HepG2 (cell line): Measurements from ENCODE around the gene LZTS2. TPM values are rescaled to one million over a fixed set of nuclear protein-coding genes. Genes with fewer than 3 reads are reported as not detected.

Experiments
- BCL3 ChIP-seq: sonication (generic); formaldehyde crosslinking; IDR thresholded peaks from 2 replicates; pipeline ENCODE4 v1.5.1; 2020; ENCODE audit warnings: mild to moderate bottlenecking, missing genetic modification reagents, moderate library complexity
- HMG20B ChIP-seq: conservative IDR thresholded peaks from 2 replicates; pipeline ENCODE4 v1.6.1; 2016; ENCODE audit warnings: missing genetic modification reagents, missing compliant biosample characterization
- HMGXB4 ChIP-seq, 2 experiments: sonication (generic) in 1 of 2; formaldehyde crosslinking in 1 of 2; IDR thresholded peaks; 2 replicates each; pipeline versions ENCODE4 v1.4.0 to v1.6.1; 2018 to 2020; ENCODE audit warnings: missing genetic modification reagents in 2 of 2, borderline replicate concordance in 1 of 2, low read depth in 1 of 2, mild to moderate bottlenecking in 1 of 2, missing biosample characterization in 1 of 2
- HOMEZ ChIP-seq: IDR thresholded peaks from 2 replicates; pipeline ENCODE4 v1.6.1; 2016; ENCODE audit warnings: low read depth
- PRDM4 ChIP-seq: sonication (generic); formaldehyde crosslinking; IDR thresholded peaks from 2 replicates; pipeline ENCODE4 v1.9.0; 2021; ENCODE audit warnings: missing genetic modification reagents, borderline replicate concordance
- RORA ChIP-seq: sonication (generic); formaldehyde crosslinking; IDR thresholded peaks from 2 replicates; pipeline ENCODE4 v1.5.0; 2020; ENCODE audit warnings: mild to moderate bottlenecking, missing genetic modification reagents, moderate library complexity
- SKIL ChIP-seq: sonication (generic); formaldehyde crosslinking; IDR thresholded peaks from 2 replicates; pipeline ENCODE4 v1.8.0; 2022; ENCODE audit warnings: missing genetic modification reagents, mild to moderate bottlenecking, moderate library complexity, borderline replicate concordance
- STAT6 ChIP-seq: sonication (generic); formaldehyde crosslinking; IDR thresholded peaks from 2 replicates; pipeline ENCODE4 v1.4.0; 2020; ENCODE audit warnings: missing genetic modification reagents, mild to moderate bottlenecking, borderline replicate concordance
- TBX3 ChIP-seq: fragments of 450-650 bp; IDR thresholded peaks from 2 replicates; pipeline ENCODE4 v1.6.1; 2017; ENCODE audit warnings: antibody characterized with exemption, mild to moderate bottlenecking, inconsistent platforms, borderline replicate concordance
- ZNF256 ChIP-seq: sonication (generic); formaldehyde crosslinking; conservative IDR thresholded peaks from 2 replicates; pipeline ENCODE4 v1.4.0; 2020; ENCODE audit warnings: missing genetic modification reagents
- ZNF263 ChIP-seq: sonication (generic); formaldehyde crosslinking; IDR thresholded peaks from 2 replicates; pipeline ENCODE4 v1.4.0; 2020; ENCODE audit warnings: missing genetic modification reagents
- ZNF619 ChIP-seq: sonication (generic); formaldehyde crosslinking; IDR thresholded peaks from 2 replicates; pipeline ENCODE4 v1.4.0; 2020; ENCODE audit warnings: mild to moderate bottlenecking, missing genetic modification reagents
- ZNF749 ChIP-seq: sonication (generic); formaldehyde crosslinking; IDR thresholded peaks from 2 replicates; pipeline ENCODE4 v1.8.0; 2022; ENCODE audit warnings: mild to moderate bottlenecking, missing genetic modification reagents, moderate library complexity, borderline replicate concordance
- ZNF766 ChIP-seq: sonication (generic); formaldehyde crosslinking; IDR thresholded peaks from 2 replicates; pipeline ENCODE4 v1.5.0; 2020; ENCODE audit warnings: missing genetic modification reagents, borderline replicate concordance
- ZNF772 ChIP-seq: sonication (generic); formaldehyde crosslinking; IDR thresholded peaks from 2 replicates; pipeline ENCODE4 v1.5.0; 2020; ENCODE audit warnings: mild to moderate bottlenecking, missing genetic modification reagents
- polyA plus RNA-seq, 8 experiments: library from polyadenylated mRNA; depleted of rRNA in 3 of 8; stranded (reverse) in 7 of 8; unstranded in 1 of 8; fragments of >200 nt; fragmentation: Illumina TruSeq in 4 of 8; extraction: Trizol in 4 of 8; gene quantifications; 2 replicates each; pipeline versions ENCODE4 v1.2.1 to v1.2.3, GENCODE V29; 2011 to 2016; ENCODE audit warnings: low read depth in 4 of 8, missing spikeins in 1 of 8, mixed read lengths in 1 of 8; ENCODE audit not compliant: insufficient read depth in 1 of 8
- total RNA-seq, 5 experiments: library from RNA; depleted of rRNA; stranded (reverse); fragments of >200 nt; fragmentation: Illumina TruSeq; extraction: Trizol; gene quantifications; 2 replicates each; pipeline ENCODE4 v1.2.3, GENCODE V29; 2016; ENCODE audit warnings: low read depth in 1 of 5

The LZTS2 gene
- total and polyA plus RNA-seq, 2 of the 13 experiments (the other 11 are each of a cell fraction or from before 2014, with no cell fraction given): 43.6 to 65.6 TPM

- no peak for TF ChIP-seq ZNF256 (CRISPR knock-in tag)
- no peak for TF ChIP-seq BCL3
- no peak for TF ChIP-seq HMG20B (CRISPR knock-in tag)
- no peak for TF ChIP-seq ZNF749 (CRISPR knock-in tag)
- no peak for TF ChIP-seq SKIL (CRISPR knock-in tag)
- no peak; a peak in 1 of 4 replicates for TF ChIP-seq HMGXB4 (CRISPR knock-in tag; IDR thresholded peaks at IDR 0.05; ENCODE audit: borderline replicate concordance in 1 of 2, low read depth in 1 of 2)
- no peak for TF ChIP-seq HOMEZ (CRISPR knock-in tag)
- no peak for TF ChIP-seq ZNF772 (CRISPR knock-in tag)
- TF ChIP-seq ZNF263 (CRISPR knock-in tag): peak; percentile 38; the same call in 1 of the 2 replicates
- no peak for TF ChIP-seq PRDM4
- TF ChIP-seq ZNF766: no peak
- no peak for TF ChIP-seq STAT6 (CRISPR knock-in tag)
- TF ChIP-seq ZNF619 (CRISPR knock-in tag): no peak
- no peak for TF ChIP-seq TBX3
- no peak for TF ChIP-seq RORA (CRISPR knock-in tag)
Measured at GRCh38 chr10:100972115-100972903, 27.3 kb upstream of the LZTS2 start (continued).
